ENCODE results near the gene GHRL. TPM values are rescaled to one million over a fixed set of nuclear protein-coding genes. Genes with fewer than 3 reads are reported as not detected.
"Not testable (repeated sequence)": the region's sequence is repeated elsewhere in the genome, so short reads cannot be mapped to it uniquely, and the experiment has no call there.

GHRL gene
- total RNA-seq, 2 experiments from 2014 or later: 0.91 to 0.95 TPM

- no peak overlapping the region for H3K4me3 Mint-ChIP-seq
- no peak for DNase-seq
- ChIA-PET CTCF (interaction anchor here (0.6 to 1.4 kb wide), 6 partner anchors 16 to 168 kb away, joined by 3 to 7 read pairs (median 3); partner anchors contain the start of gene IRAK2), POLR2A (interaction anchor here (1.0 to 1.2 kb wide), 5 partner anchors 11 to 348 kb away, joined by 3 to 4 read pairs (median 3); partner anchors contain the start of genes GHRL, TATDN2 and VHL)
- peaks cover 66% of the 10 kb centered on the region for H3K36me3 Mint-ChIP-seq (ENCODE audit: low read depth)
- no peaks in the 10 kb centered on the region for H3K27me3 Mint-ChIP-seq
- H3K4me1 Mint-ChIP-seq: peaks cover 56% of the 10 kb centered on the region
- peak overlapping the region; percentile 21 for H3K27ac Mint-ChIP-seq
- no peaks in the 10 kb centered on the region for H3K9me3 Mint-ChIP-seq
These were observed 13.2 kb downstream of the GHRL start for GRCh38 chr3:10279384-10280176.

DNA sequence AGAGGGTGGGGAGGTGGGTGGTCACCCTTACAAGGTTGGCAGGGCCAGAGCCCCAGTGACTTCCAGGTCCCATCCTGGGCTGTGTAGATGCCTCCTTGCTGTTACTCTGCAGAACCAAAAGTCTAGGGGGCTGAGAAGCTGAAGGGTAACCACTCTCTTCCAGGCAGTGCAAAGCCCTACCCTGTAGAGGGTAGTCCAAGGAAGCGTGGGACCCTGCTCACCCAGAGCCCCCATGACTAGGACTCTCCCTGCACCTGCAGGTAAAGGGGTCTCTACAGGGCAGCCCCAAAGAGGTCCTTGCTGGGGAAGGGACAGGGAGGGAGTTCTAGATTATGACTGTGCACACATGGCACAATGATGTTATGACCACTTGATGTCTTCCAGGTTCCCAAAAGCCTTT lies 14.2 kb downstream of the GHRL start:
- DNase-seq: no peak
- ChIA-PET CTCF (no interaction called here), POLR2A (no interaction called here)
- peaks cover 54% of the 10 kb centered on the region for H3K4me1 Mint-ChIP-seq
- H3K27ac Mint-ChIP-seq: no peak overlapping the region
- no peak overlapping the region for H3K4me3 Mint-ChIP-seq
- peaks cover 71% of the 10 kb centered on the region for H3K36me3 Mint-ChIP-seq (ENCODE audit: low read depth)
- H3K9me3 Mint-ChIP-seq: no peaks in the 10 kb centered on the region
- H3K27me3 Mint-ChIP-seq: no peaks in the 10 kb centered on the region

- Mint-ChIP-seq H3K27me3 (no peaks in the 10 kb centered on the region), H3K27ac (no peak overlapping the region), H3K4me3 (no peak overlapping the region), H3K36me3 (ENCODE audit: low read depth) (peaks cover 68% of the 10 kb centered on the region), H3K4me1 (peaks cover 52% of the 10 kb centered on the region), H3K9me3 (no peaks in the 10 kb centered on the region)
- ChIA-PET POLR2A (no interaction called here), CTCF (interaction anchor here (2.0 kb wide), 1 partner anchor 14 kb away, joined by 8 read pairs; no protein-coding TSS in a partner anchor)
- DNase-seq: no peak
These were observed 15.6 kb downstream of the GHRL start for GRCh38 chr3:10277115-10277625.

DNA sequence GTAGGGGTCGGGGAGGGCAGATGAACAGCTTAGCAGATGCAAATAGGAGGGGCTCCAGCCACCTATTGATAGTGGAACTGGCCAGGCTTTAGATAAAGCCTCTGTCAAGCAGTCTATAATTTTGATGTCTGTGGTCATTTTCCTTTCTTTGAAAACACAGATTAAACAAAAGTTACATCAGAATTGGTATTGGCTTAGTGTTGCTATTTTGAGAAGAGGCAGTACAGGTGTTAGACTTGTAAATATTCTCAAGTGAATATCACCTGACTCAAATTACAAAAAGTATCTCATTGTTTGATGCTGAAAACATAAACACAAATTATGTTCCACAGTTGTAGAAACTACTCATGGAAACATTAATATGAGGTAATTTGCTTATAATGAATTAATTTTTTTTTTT lies 18.1 kb downstream of the GHRL start:
- DNase-seq: no peak
- peaks cover 71% of the 10 kb centered on the region for H3K36me3 Mint-ChIP-seq (ENCODE audit: low read depth)
- H3K4me3 Mint-ChIP-seq: no peak overlapping the region
- no peak overlapping the region for H3K27ac Mint-ChIP-seq
- H3K27me3 Mint-ChIP-seq: no peaks in the 10 kb centered on the region
- ChIA-PET CTCF (interaction anchor here (1.2 kb wide), 1 partner anchor 11 kb away, joined by 4 read pairs; no protein-coding TSS in a partner anchor), POLR2A (interaction anchor here (0.6 kb wide), 1 partner anchor 118 kb away, joined by 3 read pairs; no protein-coding TSS in a partner anchor)
- peaks cover 45% of the 10 kb centered on the region for H3K4me1 Mint-ChIP-seq
- no peaks in the 10 kb centered on the region for H3K9me3 Mint-ChIP-seq

GRCh38 chr3:10273702-10274305 lies 18.9 kb downstream of the GHRL start:
- Mint-ChIP-seq H3K4me3 (no peak overlapping the region), H3K9me3 (no peaks in the 10 kb centered on the region), H3K36me3 (ENCODE audit: low read depth) (peaks cover 68% of the 10 kb centered on the region), H3K27ac (no peak overlapping the region), H3K4me1 (peaks cover 47% of the 10 kb centered on the region), H3K27me3 (no peaks in the 10 kb centered on the region)
- POLR2A ChIA-PET: no interaction called here
- DNase-seq: no peak
- CTCF ChIA-PET: interaction anchor here (0.5 to 1.2 kb wide), 2 partner anchors 10 to 21 kb away, joined by 3 to 4 read pairs; no protein-coding TSS in a partner anchor

GRCh38 chr3:10272977-10273376 lies 19.8 kb downstream of the GHRL start:
- H3K4me3 Mint-ChIP-seq: no peak overlapping the region
- H3K27ac Mint-ChIP-seq: no peak overlapping the region
- no peaks in the 10 kb centered on the region for H3K9me3 Mint-ChIP-seq
- ChIA-PET CTCF (no interaction called here), POLR2A (interaction anchor here (0.9 to 1.0 kb wide), 2 partner anchors 32 to 78 kb away, joined by 3 read pairs; no protein-coding TSS in a partner anchor)
- no peaks in the 10 kb centered on the region for H3K27me3 Mint-ChIP-seq
- DNase-seq: no peak
- H3K4me1 Mint-ChIP-seq: peaks cover 50% of the 10 kb centered on the region
- H3K36me3 Mint-ChIP-seq (ENCODE audit: low read depth): peaks cover 71% of the 10 kb centered on the region

- H3K9me3 Mint-ChIP-seq, CTCF ChIA-PET, H3K4me3 Mint-ChIP-seq, H3K27ac Mint-ChIP-seq, DNase-seq, H3K27me3 Mint-ChIP-seq: not testable (repeated sequence)
- POLR2A ChIA-PET: interaction anchor here (0.9 to 1.0 kb wide), 3 partner anchors 32 to 246 kb away, joined by 3 to 4 read pairs (median 3); partner anchors contain the start of gene FANCD2
- Mint-ChIP-seq H3K4me1 (peaks cover 50% of the 10 kb centered on the region), H3K36me3 (ENCODE audit: low read depth) (peaks cover 69% of the 10 kb centered on the region)
These were observed 20.3 kb downstream of the GHRL start for GRCh38 chr3:10272476-10272875.

DNA sequence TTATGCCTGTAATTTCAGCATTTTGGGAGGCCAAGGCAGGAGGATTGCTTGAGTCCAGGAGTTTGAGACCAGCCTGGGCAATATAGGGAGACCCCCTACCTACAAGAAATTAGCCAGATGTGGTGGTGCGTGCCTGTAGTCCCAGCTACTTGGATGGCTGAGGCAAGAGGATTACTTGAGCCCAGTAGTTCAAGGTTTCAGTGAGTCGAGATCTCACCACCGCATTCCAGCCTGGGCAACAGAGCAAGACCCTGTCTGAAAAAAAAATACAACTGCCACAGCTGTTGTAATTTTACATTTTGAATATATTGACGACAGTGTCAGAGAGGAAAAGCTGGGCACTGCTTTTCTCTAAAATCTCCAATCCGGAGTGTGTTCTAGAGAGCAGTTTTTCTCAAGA lies 23.3 kb downstream of the GHRL start:
- no peak overlapping the region for H3K27ac Mint-ChIP-seq
- peaks cover 49% of the 10 kb centered on the region for H3K4me1 Mint-ChIP-seq
- H3K9me3 Mint-ChIP-seq: no peaks in the 10 kb centered on the region
- DNase-seq: no peak
- ChIA-PET CTCF (no interaction called here), POLR2A (interaction anchor here (0.7 to 2.1 kb wide), 3 partner anchors 10 to 19 kb away, joined by 3 to 5 read pairs (median 4); no protein-coding TSS in a partner anchor)
- peaks cover 74% of the 10 kb centered on the region for H3K36me3 Mint-ChIP-seq (ENCODE audit: low read depth)
- H3K27me3 Mint-ChIP-seq: no peaks in the 10 kb centered on the region
- H3K4me3 Mint-ChIP-seq: no peak overlapping the region

DNA sequence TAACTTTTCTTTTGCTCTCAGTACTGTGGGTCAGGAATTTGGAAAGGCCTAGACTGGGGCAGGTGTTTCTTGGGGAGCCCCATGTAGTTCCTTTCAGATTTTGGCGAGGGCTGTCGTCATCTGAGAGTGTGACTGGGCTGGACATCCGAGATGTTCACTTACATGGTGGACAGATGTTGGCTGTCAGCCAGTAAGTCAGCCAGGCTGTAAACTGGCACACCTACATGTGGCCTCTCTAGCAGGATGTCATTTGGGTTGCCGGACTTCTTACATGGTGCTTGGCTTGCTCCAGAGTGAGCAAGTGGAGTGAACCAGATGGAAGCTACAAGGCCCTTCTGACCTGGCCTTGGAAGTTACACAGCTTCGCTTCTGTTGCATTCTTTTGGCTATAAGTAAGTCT lies 23.8 kb downstream of the GHRL start:
- DNase-seq: no peak
- ChIA-PET CTCF (no interaction called here), POLR2A (interaction anchor here (1.3 to 2.1 kb wide), 2 partner anchors 11 to 19 kb away, joined by 4 to 5 read pairs; no protein-coding TSS in a partner anchor)
- H3K4me3 Mint-ChIP-seq: no peak overlapping the region
- H3K27me3 Mint-ChIP-seq: no peaks in the 10 kb centered on the region
- H3K9me3 Mint-ChIP-seq: no peaks in the 10 kb centered on the region
- H3K4me1 Mint-ChIP-seq: peaks cover 49% of the 10 kb centered on the region
- H3K27ac Mint-ChIP-seq: no peak overlapping the region
- H3K36me3 Mint-ChIP-seq (ENCODE audit: low read depth): peaks cover 74% of the 10 kb centered on the region

GRCh38 chr3:10268116-10268515 lies 24.6 kb downstream of the GHRL start:
- H3K9me3 Mint-ChIP-seq: no peaks in the 10 kb centered on the region
- H3K4me1 Mint-ChIP-seq: peaks cover 51% of the 10 kb centered on the region
- peaks cover 76% of the 10 kb centered on the region for H3K36me3 Mint-ChIP-seq (ENCODE audit: low read depth)
- no peak overlapping the region for H3K4me3 Mint-ChIP-seq
- CTCF ChIA-PET: no interaction called here
- H3K27me3 Mint-ChIP-seq: no peaks in the 10 kb centered on the region
- POLR2A ChIA-PET: interaction anchor here (1.3 to 2.1 kb wide), 2 partner anchors 12 to 18 kb away, joined by 4 to 5 read pairs; no protein-coding TSS in a partner anchor
- H3K27ac Mint-ChIP-seq: no peak overlapping the region
- DNase-seq: no peak

- H3K27me3 Mint-ChIP-seq, H3K27ac Mint-ChIP-seq, H3K9me3 Mint-ChIP-seq, POLR2A ChIA-PET, DNase-seq, H3K4me3 Mint-ChIP-seq: not testable (repeated sequence)
- peaks cover 81% of the 10 kb centered on the region for H3K36me3 Mint-ChIP-seq (ENCODE audit: low read depth)
- CTCF ChIA-PET: interaction anchor here (0.9 kb wide), 1 partner anchor 121 kb away, joined by 3 read pairs; no protein-coding TSS in a partner anchor
- H3K4me1 Mint-ChIP-seq: peaks cover 53% of the 10 kb centered on the region
These were observed 25.8 kb downstream of the GHRL start for GRCh38 chr3:10266936-10267335.

DNA sequence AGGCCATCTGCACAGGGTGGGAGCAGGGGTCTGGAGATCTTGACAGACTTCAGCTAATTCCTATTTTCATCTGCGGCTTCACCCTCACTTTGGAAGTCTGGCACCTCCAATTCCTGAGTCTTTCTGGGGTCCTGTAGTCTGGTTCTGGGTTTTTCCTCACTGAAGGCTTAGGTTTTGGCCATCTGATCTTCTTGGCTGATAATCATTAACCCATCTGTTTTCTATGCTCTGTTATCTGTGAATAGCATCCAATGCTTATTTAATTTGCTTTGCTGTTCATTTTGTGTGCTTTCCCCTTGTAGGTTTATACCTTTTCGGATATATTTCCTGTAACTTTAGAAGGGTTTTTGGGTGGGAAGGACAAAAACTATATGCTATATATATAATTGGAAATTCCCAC lies 26.9 kb downstream of the GHRL start:
- Mint-ChIP-seq H3K9me3 (no peaks in the 10 kb centered on the region), H3K4me3 (no peak overlapping the region), H3K36me3 (ENCODE audit: low read depth) (peaks cover 82% of the 10 kb centered on the region), H3K27me3 (no peaks in the 10 kb centered on the region), H3K27ac (peak overlapping the region; percentile 44), H3K4me1 (peaks cover 58% of the 10 kb centered on the region)
- CTCF ChIA-PET: interaction anchor here (0.6 to 2.9 kb wide), 4 partner anchors 56 to 249 kb away, joined by 3 to 20 read pairs (median 4); partner anchors contain the start of gene SEC13
- POLR2A ChIA-PET: no interaction called here
- DNase-seq: no peak

Measured in activated CD4-positive, alpha-beta memory T cell treated with anti-CD3 and anti-CD28 coated beads, Interleukin-2, amount 10 ng/mL, durations not matched to agents 7 days and 5 days (primary cell).